Renal cortical epithelial cell (primary cell): ENCODE data around the gene VSX1. TPM values are rescaled to one million over a fixed set of nuclear protein-coding genes. Genes with fewer than 3 reads are reported as not detected.

ENCODE experiments used
- DNase-seq: peaks from one replicate; pipeline ENCODE4 v3.0.0-alpha.2; 2011; ENCODE audit warnings: low read depth
- total RNA-seq: library from RNA; depleted of rRNA; stranded (reverse); fragments of >200 nt; gene quantifications from 2 replicates; pipeline ENCODE4 v1.2.3, GENCODE V29; 2014

Gene VSX1
- total RNA-seq, 1 donor from 2014 or later, result not detected

- no peak for DNase-seq
Observed at GRCh38 chr20:25087186-25087929, 5.4 kb upstream of the VSX1 start.

GRCh38 chr20:25085756-25086495, 4.0 kb upstream of the VSX1 start:
- DNase-seq, result no peak

GRCh38 chr20:25084626-25085187, 2.8 kb upstream of the VSX1 start:
- no peak for DNase-seq

GRCh38 chr20:25083773-25084625, 2.1 kb upstream of the VSX1 start:
- DNase-seq, result no peak

GRCh38 chr20:25083141-25083772, 1.3 kb upstream of the VSX1 start:
- no peak for DNase-seq

- DNase-seq, result no peak
Observed at GRCh38 chr20:25082498-25082873, 545 bp upstream of the VSX1 start.

GRCh38 chr20:25081065-25081729, 744 bp downstream of the VSX1 start:
- no peak for DNase-seq

- DNase-seq, result no peak
Observed at GRCh38 chr20:25079171-25079570, 2.8 kb downstream of the VSX1 start.

- no peak for DNase-seq
Observed at GRCh38 chr20:25078662-25079061, 3.3 kb downstream of the VSX1 start.

- DNase-seq, result no peak
Observed at GRCh38 chr20:25077610-25078169, 4.3 kb downstream of the VSX1 start.

GRCh38 chr20:25076731-25077609, 5.0 kb downstream of the VSX1 start:
- DNase-seq, result peak; percentile 69

GRCh38 chr20:25076201-25076600, 5.7 kb downstream of the VSX1 start:
- DNase-seq, result no peak

GRCh38 chr20:25073544-25073943, 8.4 kb downstream of the VSX1 start:
- no peak for DNase-seq

GRCh38 chr20:25072226-25072811, 9.6 kb downstream of the VSX1 start:
- DNase-seq, result peak; percentile 10

GRCh38 chr20:25071734-25072133, 10.2 kb downstream of the VSX1 start:
- DNase-seq, result no peak

- no peak for DNase-seq
Observed at GRCh38 chr20:25070821-25071473, 11.0 kb downstream of the VSX1 start.

GRCh38 chr20:25067102-25067987, 14.6 kb downstream of the VSX1 start:
- DNase-seq, result no peak

GRCh38 chr20:25066386-25066785, 15.6 kb downstream of the VSX1 start:
- DNase-seq, result peak; percentile 56
